ENCODE measurements around the gene KIAA0825. TPM values are rescaled to one million over a fixed set of nuclear protein-coding genes. Genes with fewer than 3 reads are reported as not detected.

Gene KIAA0825
- total RNA-seq, 4 donors from 2014 or later, result 2.5 to 9.3 (median 5.3) TPM

DNA sequence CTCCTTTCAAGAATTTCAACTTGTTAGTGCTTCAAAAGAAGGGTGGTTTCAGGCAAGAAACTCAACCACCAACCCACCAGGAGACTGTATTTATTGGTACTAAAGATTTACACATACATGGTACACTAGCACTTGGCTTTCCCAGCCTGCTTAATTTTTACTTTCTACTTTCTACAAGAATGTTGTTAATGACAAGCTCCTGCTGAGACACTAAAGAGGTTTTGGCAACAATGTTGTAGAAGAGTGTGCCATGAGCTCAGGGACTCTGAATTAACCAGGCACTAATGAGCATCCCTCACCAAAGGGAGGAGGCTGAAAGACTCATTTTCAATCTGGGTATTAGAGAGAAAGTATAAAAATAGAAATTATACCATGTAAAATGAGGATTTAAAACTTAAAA, 195.0 kb downstream of the KIAA0825 start:
- no peak for ATAC-seq (ENCODE audit: low FRiP score)
- no peak for TF ChIP-seq CTCF (IDR thresholded peaks at IDR 0.05)
- DNase-seq (ENCODE audit: low spot score), result no peak

DNA sequence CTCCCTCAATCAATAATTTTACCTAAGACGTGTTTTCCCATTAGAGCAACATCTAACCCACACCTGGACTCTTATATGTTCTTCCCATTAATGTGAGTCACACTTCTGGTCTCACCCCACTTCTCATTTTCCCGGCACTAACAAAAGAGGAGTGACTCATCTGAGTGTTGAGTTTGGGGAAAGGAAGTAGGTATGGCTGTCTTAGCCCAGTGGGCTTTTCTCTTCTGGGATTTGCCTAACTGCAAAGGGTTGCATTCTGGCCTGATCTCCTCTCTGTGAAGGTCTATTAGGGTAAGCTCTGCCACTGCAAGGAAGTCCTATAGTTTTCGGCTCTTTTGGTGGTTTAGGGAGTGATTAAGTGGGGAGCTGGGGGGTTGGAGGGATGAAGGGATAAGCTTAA, 195.6 kb downstream of the KIAA0825 start:
- no peak for ATAC-seq (ENCODE audit: low FRiP score)
- no peak for DNase-seq (ENCODE audit: low spot score)

GRCh38 chr5:94420885-94421284, 197.5 kb downstream of the KIAA0825 start:
- DNase-seq (ENCODE audit: low spot score) (no peak), ATAC-seq (ENCODE audit: low FRiP score) (no peak)
- TF ChIP-seq CTCF (IDR thresholded peaks at IDR 0.05), result no peak

More for the DNA sequence above, 195.6 kb downstream of the KIAA0825 start:
- TF ChIP-seq CTCF (IDR thresholded peaks at IDR 0.05), result no peak

DNA sequence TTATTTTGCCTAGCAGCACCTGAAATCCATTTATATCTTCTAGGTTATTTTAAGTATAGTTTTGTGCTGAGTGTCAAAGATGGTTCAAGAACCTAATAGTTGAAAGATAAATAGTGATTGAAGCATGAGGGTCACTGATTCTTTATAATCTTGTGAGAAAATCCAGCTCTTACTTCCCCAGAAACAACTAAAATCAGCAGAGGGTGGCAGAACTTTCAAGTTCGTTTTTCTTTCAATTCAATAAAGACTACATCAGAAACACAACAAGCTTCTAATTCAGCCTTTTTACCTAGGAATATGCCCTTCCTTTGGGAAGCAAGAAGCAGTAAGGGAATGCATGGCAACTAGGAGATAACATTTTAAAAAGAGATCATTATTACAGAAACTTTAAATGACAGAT, 202.6 kb downstream of the KIAA0825 start:
- no peak for ATAC-seq (ENCODE audit: low FRiP score)
- TF ChIP-seq CTCF (IDR thresholded peaks at IDR 0.05), result no peak
- no peak for DNase-seq (ENCODE audit: low spot score)

GRCh38 chr5:94409440-94409839, 209.0 kb downstream of the KIAA0825 start:
- DNase-seq (ENCODE audit: low spot score), result no peak
- no peak for ATAC-seq (ENCODE audit: low FRiP score)
- TF ChIP-seq CTCF (IDR thresholded peaks at IDR 0.05), result no peak

GRCh38 chr5:94407023-94407422, 211.4 kb downstream of the KIAA0825 start:
- no peak for DNase-seq (ENCODE audit: low spot score)
- no peak for TF ChIP-seq CTCF (IDR thresholded peaks at IDR 0.05)
- no peak for ATAC-seq (ENCODE audit: low FRiP score)

DNA sequence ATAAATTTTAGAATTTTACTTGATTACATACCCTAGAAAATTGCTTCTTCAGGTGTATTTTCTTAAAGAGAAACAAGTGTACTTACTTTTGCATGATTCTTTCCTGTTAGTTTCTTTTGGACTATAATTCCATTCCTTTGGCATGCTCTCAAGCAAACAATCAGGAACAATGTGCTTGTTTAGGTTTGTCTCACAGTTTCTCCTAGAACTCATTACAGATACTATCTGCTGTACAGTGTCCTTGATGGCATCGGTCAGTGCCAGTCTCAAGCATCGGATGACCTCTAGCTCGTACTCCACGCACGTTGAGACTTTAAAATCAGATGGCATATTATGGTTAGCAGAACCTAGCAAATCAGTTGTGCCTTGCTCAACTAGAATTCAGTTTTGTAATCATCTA, 214.9 kb downstream of the KIAA0825 start:
- TF ChIP-seq CTCF (IDR thresholded peaks at IDR 0.05), result no peak
- DNase-seq (ENCODE audit: low spot score) (no peak), ATAC-seq (ENCODE audit: low FRiP score) (no peak)

Measured in omental fat pad (tissue), 4 donors.